Ascending aorta (tissue), 2 donors: ENCODE measurements around the gene KCNMA1. TPM values are rescaled to one million over a fixed set of nuclear protein-coding genes. Genes with fewer than 3 reads are reported as not detected.

ENCODE experiments used
- DNase-seq, 2 donors: peaks; one replicate each; pipeline ENCODE4 v3.0.0-alpha.2; 2019; ENCODE audit warnings: low spot score in 2 of 2
- H3K27ac ChIP-seq, 2 donors: fragments of 200-600 bp; sonication (generic); one replicate each; pipeline ENCODE4 v1.5.1; 2016 to 2017; ENCODE audit warnings: mild to moderate bottlenecking in 1 of 2
- H3K27me3 ChIP-seq: fragments of 200-600 bp; sonication (generic); one replicate; pipeline ENCODE4 v1.5.1; 2017
- H3K36me3 ChIP-seq, 2 donors: fragments of 200-600 bp; sonication (generic); one replicate each; pipeline ENCODE4 v1.5.1; 2016
- H3K4me1 ChIP-seq, 2 donors: fragments of 200-600 bp; sonication (generic); one replicate each; pipeline ENCODE4 v1.5.1; 2016 to 2017; ENCODE audit warnings: mild to moderate bottlenecking in 1 of 2
- H3K4me3 ChIP-seq, 2 donors: fragments of 200-600 bp; sonication (generic); one replicate each; pipeline ENCODE4 v1.5.1; 2016 to 2017; ENCODE audit warnings: mild to moderate bottlenecking in 1 of 2
- H3K9me3 ChIP-seq, 2 donors: fragments of 200-600 bp; sonication (generic); one replicate each; pipeline ENCODE4 v1.5.1; 2016
- intact Hi-C: fragments of 100-400 bp; cut with DNase I; formaldehyde crosslinking; loops from one replicate; pipeline ENCODE4 v1.15.1; 2023
- total RNA-seq: library from RNA; depleted of rRNA; stranded (reverse); fragments of >200 nt; gene quantifications from one replicate; pipeline ENCODE4 v1.1.0, GENCODE V29; 2016
- TF ChIP-seq, protein P1 (sequence below), 3 experiments: fragments of 200-600 bp in 2 of 3; fragments of 450-650 bp in 1 of 3; sonication (generic) in 2 of 3; IDR thresholded peaks; one replicate each; pipeline ENCODE4 v1.5.1; 2016 to 2019; ENCODE audit warnings: antibody characterized with exemption in 3 of 3, mild to moderate bottlenecking in 1 of 3, moderate library complexity in 1 of 3

KCNMA1 gene
- total RNA-seq, 1 donor from 2014 or later: 28.6 TPM

DNA sequence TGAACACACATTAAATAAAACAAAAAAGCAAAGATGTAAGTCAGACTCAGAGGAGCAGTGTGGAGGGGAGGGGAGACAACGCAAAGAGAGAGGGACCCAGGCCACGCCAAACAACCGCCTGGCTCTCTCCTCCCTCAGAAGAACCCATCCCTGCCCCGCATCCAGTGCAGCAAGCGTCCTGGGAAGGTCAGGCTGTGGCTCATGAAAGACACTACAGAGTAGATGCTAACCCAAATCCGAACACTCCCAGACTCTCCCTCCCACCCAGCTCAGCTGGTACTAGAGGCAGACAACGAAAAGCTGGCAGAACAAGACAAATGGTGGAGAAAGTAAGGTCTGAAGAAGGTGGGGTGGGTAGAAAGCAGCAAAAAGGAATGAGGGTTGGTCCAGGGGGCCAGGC, 39.0 kb downstream of the KCNMA1 start:
- Histone ChIP-seq H3K9me3 (no peaks in the 10 kb centered on the region), H3K27ac (peak overlapping the region; percentile 44 to 67), H3K36me3 (no peaks in the 10 kb centered on the region), H3K4me3 (no peak overlapping the region), H3K27me3 (no peaks in the 10 kb centered on the region), H3K4me1 (peaks cover 14 to 40% of the 10 kb centered on the region in 2 donors)
- intact Hi-C loops: no loop called here
- no peak for DNase-seq
- TF ChIP-seq, protein P1, sequence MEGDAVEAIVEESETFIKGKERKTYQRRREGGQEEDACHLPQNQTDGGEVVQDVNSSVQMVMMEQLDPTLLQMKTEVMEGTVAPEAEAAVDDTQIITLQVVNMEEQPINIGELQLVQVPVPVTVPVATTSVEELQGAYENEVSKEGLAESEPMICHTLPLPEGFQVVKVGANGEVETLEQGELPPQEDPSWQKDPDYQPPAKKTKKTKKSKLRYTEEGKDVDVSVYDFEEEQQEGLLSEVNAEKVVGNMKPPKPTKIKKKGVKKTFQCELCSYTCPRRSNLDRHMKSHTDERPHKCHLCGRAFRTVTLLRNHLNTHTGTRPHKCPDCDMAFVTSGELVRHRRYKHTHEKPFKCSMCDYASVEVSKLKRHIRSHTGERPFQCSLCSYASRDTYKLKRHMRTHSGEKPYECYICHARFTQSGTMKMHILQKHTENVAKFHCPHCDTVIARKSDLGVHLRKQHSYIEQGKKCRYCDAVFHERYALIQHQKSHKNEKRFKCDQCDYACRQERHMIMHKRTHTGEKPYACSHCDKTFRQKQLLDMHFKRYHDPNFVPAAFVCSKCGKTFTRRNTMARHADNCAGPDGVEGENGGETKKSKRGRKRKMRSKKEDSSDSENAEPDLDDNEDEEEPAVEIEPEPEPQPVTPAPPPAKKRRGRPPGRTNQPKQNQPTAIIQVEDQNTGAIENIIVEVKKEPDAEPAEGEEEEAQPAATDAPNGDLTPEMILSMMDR (IDR thresholded peaks at IDR 0.05): no peak

DNA sequence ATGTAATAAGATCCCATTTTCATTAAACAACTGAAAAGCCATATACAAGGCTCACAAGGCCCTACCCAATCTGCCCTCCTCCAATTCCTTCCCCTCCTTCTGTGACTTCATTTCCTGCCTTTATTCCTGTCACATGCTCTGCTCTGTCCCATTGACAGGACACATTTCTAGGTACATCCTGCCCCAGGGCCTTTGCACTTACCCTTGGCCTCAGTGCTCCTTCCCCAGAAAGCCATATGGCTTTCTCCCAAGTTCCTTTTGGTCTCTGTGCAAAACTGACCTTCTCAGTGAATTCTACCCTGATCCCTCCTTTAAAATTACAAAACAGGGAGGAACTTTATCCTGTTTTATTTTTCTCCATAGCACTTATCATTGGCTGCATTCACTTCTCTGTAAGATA, 40.0 kb downstream of the KCNMA1 start:
- no peaks in the 10 kb centered on the region for H3K9me3 ChIP-seq
- no peak overlapping the region for H3K4me3 ChIP-seq
- no peak for DNase-seq
- intact Hi-C loops: no loop called here
- peaks cover 8 to 40% of the 10 kb centered on the region in 2 donors for H3K4me1 ChIP-seq
- H3K36me3 ChIP-seq: no peaks in the 10 kb centered on the region
- TF ChIP-seq, protein P1 (IDR thresholded peaks at IDR 0.05): no peak
- H3K27me3 ChIP-seq: no peaks in the 10 kb centered on the region
- peak overlapping the region in 1 of 2 donors; percentile 67 for H3K27ac ChIP-seq

DNA sequence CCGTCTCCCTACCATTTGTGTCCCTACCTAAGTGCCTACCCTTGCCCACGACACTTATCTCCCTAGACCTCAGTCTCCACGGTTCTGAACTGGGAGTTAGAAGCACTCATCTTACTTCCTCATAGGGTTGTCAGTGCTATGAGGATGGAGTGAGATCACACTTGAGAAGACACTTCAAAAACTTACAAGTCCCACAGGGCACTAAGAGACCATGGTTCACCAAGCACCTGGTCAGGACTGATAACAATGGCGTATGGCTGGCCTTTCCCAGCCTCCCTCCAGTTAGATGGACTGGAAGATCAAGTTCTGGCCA, 43.2 kb downstream of the KCNMA1 start:
- TF ChIP-seq, protein P1 (IDR thresholded peaks at IDR 0.05): no peak
- Histone ChIP-seq H3K4me1 (peaks cover 12 to 64% of the 10 kb centered on the region in 2 donors), H3K36me3 (no peaks in the 10 kb centered on the region), H3K4me3 (no peak overlapping the region), H3K9me3 (no peaks in the 10 kb centered on the region), H3K27me3 (no peaks in the 10 kb centered on the region), H3K27ac (peak overlapping the region; percentile 86 to 96)
- DNase-seq: no peak
- intact Hi-C loops: loop anchor here (5.0 kb wide), 3 partner anchors 42 to 202 kb away; no protein-coding TSS in a partner anchor

DNA sequence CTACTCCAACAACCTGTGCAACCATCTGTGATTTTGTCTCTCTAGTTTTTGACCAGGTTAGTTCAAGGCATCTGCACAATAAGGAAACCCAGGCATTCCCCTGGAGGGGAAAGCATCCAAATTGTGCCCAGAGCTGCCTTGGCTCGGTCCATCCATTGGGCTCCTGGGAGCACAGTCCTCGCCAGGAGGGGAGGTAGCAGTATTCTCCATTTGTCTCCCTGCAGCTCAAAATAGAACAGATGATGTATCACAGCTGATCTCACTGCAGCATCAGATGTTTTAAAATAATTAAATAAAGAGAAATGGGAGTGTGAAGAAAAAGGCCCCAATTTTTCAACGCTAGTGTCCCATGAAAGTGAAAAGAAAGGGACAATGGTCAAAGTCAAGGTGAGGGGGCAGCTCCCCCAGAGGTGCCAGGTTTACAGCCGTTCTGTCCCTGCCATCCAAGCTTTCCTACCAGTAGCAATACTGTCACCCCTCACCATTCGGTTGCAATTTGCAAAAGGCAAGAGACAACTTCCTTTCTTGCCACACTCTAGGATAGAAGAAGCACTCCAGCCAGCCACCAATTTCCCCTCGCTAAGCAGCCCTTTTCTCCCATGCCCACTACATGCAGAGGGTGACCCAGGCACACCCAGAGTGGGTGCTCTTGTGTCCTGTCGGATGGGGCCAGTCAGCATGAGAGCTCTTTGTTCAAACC, 43.7 kb downstream of the KCNMA1 start:
- intact Hi-C loops: loop anchor here (5.0 kb wide), 3 partner anchors 42 to 202 kb away; no protein-coding TSS in a partner anchor
- Histone ChIP-seq H3K9me3 (no peaks in the 10 kb centered on the region), H3K27ac (peak overlapping the region; percentile 86 to 96), H3K4me1 (peaks cover 12 to 66% of the 10 kb centered on the region in 2 donors), H3K4me3 (no peak overlapping the region), H3K27me3 (no peaks in the 10 kb centered on the region), H3K36me3 (no peaks in the 10 kb centered on the region)
- no peak for DNase-seq
- TF ChIP-seq, protein P1 (IDR thresholded peaks at IDR 0.05): no peak

DNA sequence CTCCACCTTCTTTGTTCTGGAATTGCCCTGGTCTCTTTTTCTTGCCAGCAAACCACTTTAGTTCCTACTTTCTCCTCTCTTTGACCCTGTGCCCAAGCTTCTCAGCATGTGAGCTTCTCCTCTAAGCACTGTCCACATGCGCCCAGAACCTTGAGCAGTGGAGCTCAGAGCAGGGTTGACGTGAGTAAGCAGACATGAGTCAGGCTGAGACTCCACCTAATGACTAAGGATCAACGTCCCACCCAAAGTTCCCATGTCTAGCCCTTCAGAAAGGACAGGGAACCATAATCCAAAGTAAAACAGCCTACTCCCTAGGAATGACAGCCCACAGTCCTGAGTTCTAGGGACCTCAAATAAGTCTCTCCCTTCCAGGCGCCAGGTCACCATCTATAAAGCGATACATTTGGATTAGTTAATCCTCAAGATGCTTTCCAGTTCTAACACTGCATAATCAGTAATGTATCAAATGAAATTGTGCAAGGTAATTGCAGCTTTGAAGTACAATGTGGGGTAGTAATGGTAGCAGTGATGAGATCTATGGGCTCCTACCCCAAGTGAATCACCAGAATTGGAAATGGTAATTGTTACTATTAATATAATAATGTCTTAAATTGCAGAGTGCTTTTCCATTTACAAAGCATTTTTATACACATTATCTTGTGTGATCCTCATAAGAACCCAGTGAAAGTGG, 44.5 kb downstream of the KCNMA1 start:
- Histone ChIP-seq H3K9me3 (no peaks in the 10 kb centered on the region), H3K27ac (peak overlapping the region; percentile 86 to 96), H3K36me3 (no peaks in the 10 kb centered on the region), H3K4me3 (no peak overlapping the region), H3K4me1 (peaks cover 12 to 60% of the 10 kb centered on the region in 2 donors), H3K27me3 (no peaks in the 10 kb centered on the region)
- intact Hi-C loops: loop anchor here (5.0 kb wide), 3 partner anchors 41 to 201 kb away; no protein-coding TSS in a partner anchor
- DNase-seq: peak; percentile 76 to 90
- TF ChIP-seq, protein P1 (IDR thresholded peaks at IDR 0.05): no peak
